Subcutaneous adipose tissue (tissue), 4 donors: ENCODE measurements around the gene GPN2. TPM values are rescaled to one million over a fixed set of nuclear protein-coding genes. Genes with fewer than 3 reads are reported as not detected.

Experiments used
- total RNA-seq, 4 donors: library from RNA; depleted of rRNA; stranded (reverse); fragments of >200 nt; gene quantifications; one replicate each; pipeline ENCODE4 v1.1.0, GENCODE V29; 2016
- TF ChIP-seq, protein P1 (sequence below): fragments of 450-650 bp; IDR thresholded peaks from one replicate; pipeline ENCODE4 v1.5.1; 2016; ENCODE audit warnings: low read depth, mild to moderate bottlenecking, control low read depth, antibody characterized with exemption, moderate library complexity

GPN2 gene
- total RNA-seq, 4 donors from 2014 or later: 8.5 to 12.2 (median 9.9) TPM

- TF ChIP-seq, protein P1, sequence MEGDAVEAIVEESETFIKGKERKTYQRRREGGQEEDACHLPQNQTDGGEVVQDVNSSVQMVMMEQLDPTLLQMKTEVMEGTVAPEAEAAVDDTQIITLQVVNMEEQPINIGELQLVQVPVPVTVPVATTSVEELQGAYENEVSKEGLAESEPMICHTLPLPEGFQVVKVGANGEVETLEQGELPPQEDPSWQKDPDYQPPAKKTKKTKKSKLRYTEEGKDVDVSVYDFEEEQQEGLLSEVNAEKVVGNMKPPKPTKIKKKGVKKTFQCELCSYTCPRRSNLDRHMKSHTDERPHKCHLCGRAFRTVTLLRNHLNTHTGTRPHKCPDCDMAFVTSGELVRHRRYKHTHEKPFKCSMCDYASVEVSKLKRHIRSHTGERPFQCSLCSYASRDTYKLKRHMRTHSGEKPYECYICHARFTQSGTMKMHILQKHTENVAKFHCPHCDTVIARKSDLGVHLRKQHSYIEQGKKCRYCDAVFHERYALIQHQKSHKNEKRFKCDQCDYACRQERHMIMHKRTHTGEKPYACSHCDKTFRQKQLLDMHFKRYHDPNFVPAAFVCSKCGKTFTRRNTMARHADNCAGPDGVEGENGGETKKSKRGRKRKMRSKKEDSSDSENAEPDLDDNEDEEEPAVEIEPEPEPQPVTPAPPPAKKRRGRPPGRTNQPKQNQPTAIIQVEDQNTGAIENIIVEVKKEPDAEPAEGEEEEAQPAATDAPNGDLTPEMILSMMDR: no peak
Measured at GRCh38 chr1:26911399-26912146, 21.5 kb upstream of the GPN2 start.

DNA sequence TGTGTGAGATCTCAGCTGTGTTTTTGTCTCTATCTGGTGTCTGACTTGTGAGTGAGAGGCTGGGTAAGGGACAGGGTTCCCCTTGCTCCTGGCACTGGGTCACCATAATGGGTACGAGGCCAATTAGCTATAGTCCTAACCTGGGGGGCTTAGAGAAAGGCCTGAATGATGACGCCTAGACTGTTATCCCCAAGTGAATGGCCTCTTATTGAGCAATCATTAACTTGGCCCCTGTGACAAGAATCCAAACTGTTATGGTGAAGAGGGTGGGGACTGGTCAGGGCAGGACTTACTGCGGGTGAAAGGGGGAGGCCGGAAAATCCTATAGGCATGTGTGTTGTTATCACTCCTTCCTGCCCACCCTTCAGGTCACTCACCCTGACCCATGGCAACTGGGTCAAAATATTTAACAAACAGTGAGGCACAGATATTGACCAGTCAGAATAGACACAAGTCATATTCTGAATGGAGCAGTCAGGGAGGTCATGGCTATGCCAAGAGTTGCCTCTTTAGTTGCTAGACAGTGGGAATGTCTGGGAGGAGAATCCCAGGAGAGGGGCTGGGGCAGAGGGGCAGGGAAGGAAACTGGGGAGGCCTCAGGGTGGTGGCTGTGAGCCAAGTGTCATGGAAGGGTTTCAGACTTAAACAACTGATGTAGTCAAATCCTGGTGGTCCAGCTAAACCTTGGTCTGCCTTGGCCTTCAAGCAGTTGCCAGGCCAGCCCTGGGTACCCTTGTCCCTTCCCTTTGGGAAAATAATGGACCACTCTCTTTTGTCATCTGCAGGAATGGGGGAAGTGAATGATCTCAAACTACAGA lies 20.5 kb upstream of the GPN2 start:
- TF ChIP-seq, protein P1: no peak

DNA sequence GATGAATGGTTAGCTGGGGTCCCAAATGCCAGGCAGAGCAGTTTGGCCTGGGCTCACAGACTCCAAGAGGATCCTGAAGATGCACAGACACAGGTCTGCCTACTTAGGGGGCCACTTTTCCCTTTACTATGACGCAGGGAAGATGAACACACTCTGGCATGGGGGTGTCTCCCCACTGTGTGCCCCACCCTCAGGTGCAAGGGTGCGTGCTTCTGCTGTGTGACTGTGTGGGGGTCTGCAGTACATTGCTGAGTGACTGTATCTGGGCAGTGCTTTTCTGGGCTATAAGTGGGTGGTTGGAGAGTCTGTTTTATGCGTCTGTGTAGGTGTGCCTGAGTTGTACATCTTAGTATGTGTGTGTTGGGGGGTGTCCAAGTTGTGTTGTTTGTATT lies 19.9 kb upstream of the GPN2 start:
- TF ChIP-seq, protein P1: no peak

DNA sequence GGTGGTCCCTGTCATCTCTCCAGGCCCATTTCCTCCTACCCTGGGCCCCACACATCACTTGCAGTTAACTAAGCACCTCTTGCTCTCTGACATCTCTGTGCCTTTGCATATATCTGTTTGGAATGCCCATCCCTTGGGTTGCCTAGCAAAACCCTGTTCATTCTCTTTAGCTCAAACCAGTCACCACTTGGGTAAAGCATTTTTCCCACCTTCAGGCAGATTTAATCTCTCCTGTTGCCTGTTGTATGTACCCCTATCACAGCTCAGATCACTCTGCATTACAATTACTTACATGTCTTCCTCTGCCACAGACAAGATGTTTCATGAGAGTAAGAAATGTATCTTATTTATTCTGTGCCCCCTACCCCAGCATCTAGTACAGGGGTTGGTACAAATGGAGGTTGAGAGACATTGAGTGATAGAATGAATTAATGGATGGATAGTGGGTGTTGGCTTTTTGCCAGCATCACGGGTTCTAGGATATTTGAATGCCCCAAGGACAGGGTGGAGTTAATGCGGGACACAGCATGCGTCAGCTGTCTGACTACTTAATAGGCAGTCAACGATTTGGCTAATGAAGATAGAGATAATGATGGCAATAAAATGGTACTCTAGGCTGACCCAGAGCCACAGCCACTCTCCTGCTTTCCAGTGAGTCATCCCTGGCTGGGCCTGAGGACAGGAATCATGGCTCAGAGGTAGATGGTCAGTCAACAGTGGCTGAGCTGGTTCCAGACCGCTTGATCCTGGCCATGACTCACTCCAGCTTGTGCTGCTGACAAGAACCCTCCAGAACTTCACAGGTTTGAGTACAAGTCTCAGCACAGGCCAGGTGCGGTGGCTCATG lies 17.2 kb upstream of the GPN2 start:
- TF ChIP-seq, protein P1: no peak

GRCh38 chr1:26900815-26901511 lies 10.9 kb upstream of the GPN2 start:
- TF ChIP-seq, protein P1: no peak

GRCh38 chr1:26900001-26900814 lies 10.1 kb upstream of the GPN2 start, which contains the start of gene GPATCH3:
GPATCH3 (minus strand) TSS chr1:26900467; CDS start chr1:26900442, 25 bp downstream.
- TF ChIP-seq, protein P1: no peak
